Measurements from ENCODE around the gene KCNF1.

KCNF1 gene

GRCh38 chr2:10919771-10920621 is 8.3 kb downstream of the KCNF1 start:
- no peaks in the 10 kb centered on the region for H3K79me2 ChIP-seq (ENCODE audit: insufficient read depth, low read length)
- H3K27ac ChIP-seq (ENCODE audit: low read length): no peak overlapping the region
- H3K4me3 ChIP-seq (ENCODE audit: low read depth in 1 of 2, low read length in 2 of 2): no peak overlapping the region
- no peaks in the 10 kb centered on the region for H3K9me3 ChIP-seq (ENCODE audit: insufficient read depth, low read length, severe bottlenecking)
- TF ChIP-seq CTCF (IDR thresholded peaks at IDR 0.05; ENCODE audit: borderline replicate concordance, extremely low read depth, low read length, poor library complexity, severe bottlenecking) (no peak), EZH2 (IDR thresholded peaks at IDR 0.05; ENCODE audit: borderline replicate concordance, low read depth, low read length, severe bottlenecking) (no peak)
- peak; percentile 63 for ATAC-seq (ENCODE audit: insufficient read depth, low read depth)
- no peak overlapping the region for H2AFZ ChIP-seq (ENCODE audit: low read depth, low read length)
- DNase-seq: peak; percentile 18
- H3K9ac ChIP-seq (ENCODE audit: low read depth, low read length): no peak overlapping the region
- H3K4me2 ChIP-seq (ENCODE audit: insufficient read depth, low read length): no peak overlapping the region
- H3K4me1 ChIP-seq (ENCODE audit: insufficient read depth, low read length): peaks cover 6% of the 10 kb centered on the region; the same call in 1 of the 2 replicates
- H3K27me3 ChIP-seq (ENCODE audit: insufficient read depth, low read length, poor library complexity): no peaks in the 10 kb centered on the region
- 0 out of 2 replicates have a peak, but pooled peaks cover 5% of the 10 kb centered on the region for H4K20me1 ChIP-seq (ENCODE audit: insufficient read depth, low read length)
- H3K36me3 ChIP-seq (ENCODE audit: insufficient read depth, low read length): no peaks in the 10 kb centered on the region

GRCh38 chr2:10920764-10921388 is 9.1 kb downstream of the KCNF1 start:
- Histone ChIP-seq H3K27me3 (ENCODE audit: insufficient read depth, low read length, poor library complexity) (no peaks in the 10 kb centered on the region), H2AFZ (ENCODE audit: low read depth, low read length) (no peak overlapping the region), H3K4me1 (ENCODE audit: insufficient read depth, low read length) (peaks cover 6% of the 10 kb centered on the region; the same call in 1 of the 2 replicates), H3K4me3 (ENCODE audit: low read depth in 1 of 2, low read length in 2 of 2) (no peak overlapping the region), H3K9me3 (ENCODE audit: insufficient read depth, low read length, severe bottlenecking) (no peaks in the 10 kb centered on the region), H3K27ac (ENCODE audit: low read length) (no peak overlapping the region), H3K36me3 (ENCODE audit: insufficient read depth, low read length) (no peaks in the 10 kb centered on the region), H3K9ac (ENCODE audit: low read depth, low read length) (no peak overlapping the region), H3K79me2 (ENCODE audit: insufficient read depth, low read length) (no peaks in the 10 kb centered on the region), H3K4me2 (ENCODE audit: insufficient read depth, low read length) (no peak overlapping the region), H4K20me1 (ENCODE audit: insufficient read depth, low read length) (0 out of 2 replicates have a peak, but pooled peaks cover 5% of the 10 kb centered on the region)
- no peak for TF ChIP-seq CTCF (IDR thresholded peaks at IDR 0.05; ENCODE audit: borderline replicate concordance, extremely low read depth, low read length, poor library complexity, severe bottlenecking)
- TF ChIP-seq EZH2 (IDR thresholded peaks at IDR 0.05; ENCODE audit: borderline replicate concordance, low read depth, low read length, severe bottlenecking): no peak
- ATAC-seq (ENCODE audit: insufficient read depth, low read depth): no peak
- DNase-seq: no peak

GRCh38 chr2:10921525-10921924 is 9.8 kb downstream of the KCNF1 start:
- H3K79me2 ChIP-seq (ENCODE audit: insufficient read depth, low read length): no peaks in the 10 kb centered on the region
- ATAC-seq (ENCODE audit: insufficient read depth, low read depth): no peak
- no peaks in the 10 kb centered on the region for H3K9me3 ChIP-seq (ENCODE audit: insufficient read depth, low read length, severe bottlenecking)
- H3K4me2 ChIP-seq (ENCODE audit: insufficient read depth, low read length): no peak overlapping the region
- H3K4me3 ChIP-seq (ENCODE audit: low read depth in 1 of 2, low read length in 2 of 2): no peak overlapping the region
- peaks cover 6% of the 10 kb centered on the region; the same call in 1 of the 2 replicates for H3K4me1 ChIP-seq (ENCODE audit: insufficient read depth, low read length)
- DNase-seq: no peak
- H4K20me1 ChIP-seq (ENCODE audit: insufficient read depth, low read length): 0 out of 2 replicates have a peak, but pooled peaks cover 5% of the 10 kb centered on the region
- TF ChIP-seq EZH2 (IDR thresholded peaks at IDR 0.05; ENCODE audit: borderline replicate concordance, low read depth, low read length, severe bottlenecking): no peak
- TF ChIP-seq CTCF (IDR thresholded peaks at IDR 0.05; ENCODE audit: borderline replicate concordance, extremely low read depth, low read length, poor library complexity, severe bottlenecking): no peak
- H3K9ac ChIP-seq (ENCODE audit: low read depth, low read length): no peak overlapping the region
- H3K27ac ChIP-seq (ENCODE audit: low read length): no peak overlapping the region
- no peak overlapping the region for H2AFZ ChIP-seq (ENCODE audit: low read depth, low read length)
- H3K36me3 ChIP-seq (ENCODE audit: insufficient read depth, low read length): no peaks in the 10 kb centered on the region
- H3K27me3 ChIP-seq (ENCODE audit: insufficient read depth, low read length, poor library complexity): no peaks in the 10 kb centered on the region

Measured in DND-41 (cell line).